Endothelial cell of umbilical vein (primary cell): Measurements from ENCODE around the gene NFKB1. TPM values are rescaled to one million over a fixed set of nuclear protein-coding genes. Genes with fewer than 3 reads are reported as not detected.

ENCODE experiments used
- BruUV-seq: library from RNA; stranded (reverse); fragments of 400-500 nt; replicated peaks from 2 replicates; lab custom pipeline; 2021; lab: Mats Ljungman, UMichigan
- CTCF ChIA-PET: fragments of 300-600, 350-600 bp; sonication (Branson Sonifier 250); formaldehyde crosslinking; loops from one replicate; lab custom pipeline; 2021; ENCODE audit warnings: antibody characterized with exemption, inconsistent platforms; lab: Charles Lee
- POLR2A ChIA-PET: fragments of 300-600, 350-600 bp; sonication (Branson Sonifier 250); formaldehyde crosslinking; loops from one replicate; lab custom pipeline; 2021; ENCODE audit warnings: antibody characterized with exemption, inconsistent platforms; lab: Charles Lee
- DNase-seq: peaks from one replicate; pipeline ENCODE4 v3.0.0-alpha.2; 2011; ENCODE audit warnings: low read depth, low spot score
- FAIRE-seq: peaks from 2 replicates; lab custom pipeline; 2011; peaks lifted over from hg19 to GRCh38; lab: Jason Lieb, UNC
- H2AFZ ChIP-seq: 2 replicates; pipeline ENCODE4 v1.6.0; 2012; ENCODE audit warnings: low read depth, low read length, control low read depth, inconsistent platforms
- H3K27ac ChIP-seq: 2 replicates; pipeline ENCODE4 v1.5.1; 2011; ENCODE audit warnings: low read depth, mild to moderate bottlenecking, control low read depth, low read length, moderate library complexity; ENCODE audit not compliant: insufficient read depth
- H3K27me3 ChIP-seq, 2 experiments: 2 replicates each; pipeline versions ENCODE4 v1.6.0 to v1.6.1; 2011; ENCODE audit warnings: low read length in 2 of 2, mixed read lengths in 1 of 2; ENCODE audit not compliant: control insufficient read depth in 2 of 2, insufficient read depth in 2 of 2
- H3K36me3 ChIP-seq, 2 experiments: 2 replicates in 1 of 2; 3 replicates in 1 of 2; pipeline ENCODE4 v1.5.1; 2011; ENCODE audit warnings: low read length in 2 of 2, mild to moderate bottlenecking in 1 of 2, moderate library complexity in 1 of 2; ENCODE audit not compliant: control insufficient read depth in 2 of 2, insufficient read depth in 2 of 2; ENCODE audit errors: extremely low read depth in 1 of 2
- H3K4me1 ChIP-seq: 3 replicates; pipeline ENCODE4 v1.5.1; 2011; ENCODE audit warnings: mild to moderate bottlenecking, low read length; ENCODE audit not compliant: control insufficient read depth, insufficient read depth; ENCODE audit errors: extremely low read depth
- H3K4me2 ChIP-seq: 2 replicates; pipeline ENCODE4 v1.6.1; 2011; ENCODE audit warnings: low read length, control low read depth, mixed read lengths; ENCODE audit not compliant: insufficient read depth
- H3K4me3 ChIP-seq, 3 experiments: fragments of 200-600 bp in 1 of 3; sonication (generic), shearing (Covaris generic) in 1 of 3; replicated peaks in 1 of 3; 2 replicates each; pipeline ENCODE4 v1.5.1; 2011 to 2016; ENCODE audit warnings: control low read depth in 3 of 3, low read length in 3 of 3, mild to moderate bottlenecking in 2 of 3, inconsistent platforms in 1 of 3, low read depth in 1 of 3, moderate library complexity in 1 of 3; ENCODE audit not compliant: insufficient read depth in 1 of 3
- H3K79me2 ChIP-seq: 2 replicates; pipeline ENCODE4 v1.6.0; 2012; ENCODE audit warnings: low read length, inconsistent platforms; ENCODE audit not compliant: control insufficient read depth, insufficient read depth
- H3K9ac ChIP-seq: replicated peaks from 2 replicates; pipeline ENCODE3; 2011; ENCODE audit warnings: low read length, control low read depth; ENCODE audit not compliant: insufficient read depth; ENCODE audit errors: extremely low read depth
- H3K9me1 ChIP-seq: replicated peaks from 3 replicates; pipeline ENCODE4 v1.6.0; 2011; ENCODE audit warnings: mild to moderate bottlenecking, low read length; ENCODE audit not compliant: control insufficient read depth, insufficient read depth; ENCODE audit errors: extremely low read depth
- H3K9me3 ChIP-seq: replicated peaks from 2 replicates; pipeline ENCODE4 v1.5.1; 2012; ENCODE audit warnings: low read length, inconsistent platforms; ENCODE audit not compliant: control insufficient read depth, insufficient read depth
- H4K20me1 ChIP-seq: replicated peaks from 2 replicates; pipeline ENCODE3; 2011; ENCODE audit warnings: mild to moderate bottlenecking, low read length; ENCODE audit not compliant: control insufficient read depth, insufficient read depth; ENCODE audit errors: extremely low read depth
- FOS ChIP-seq: IDR thresholded peaks from 2 replicates; pipeline ENCODE4 v1.6.1; 2011; ENCODE audit warnings: mild to moderate bottlenecking, low read length, moderate library complexity, borderline replicate concordance; ENCODE audit not compliant: insufficient read depth
- JUN ChIP-seq: IDR thresholded peaks from 2 replicates; pipeline ENCODE4 v1.6.1; 2011; ENCODE audit warnings: borderline replicate concordance, low read depth; ENCODE audit not compliant: insufficient read length, insufficient read depth
- POLR2AphosphoS5 ChIP-seq: IDR thresholded peaks from 2 replicates; pipeline ENCODE4 v1.6.1; 2012; ENCODE audit warnings: low read depth, mild to moderate bottlenecking, control low read depth, low read length, moderate library complexity; ENCODE audit not compliant: insufficient read depth
- dilution Hi-C: fragments of 300-500 bp; cut with MboI; formaldehyde crosslinking; loops from one replicate; pipeline ENCODE4 v1.15.0; 2019; ENCODE audit warnings: low sequenced_read_pairs; ENCODE audit not compliant: extremely low pct_ligation_motif_present
- intact Hi-C: fragments of 100-400 bp; cut with micrococcal nuclease; formaldehyde crosslinking; loops from one replicate; pipeline ENCODE4 v1.10.0; 2022
- polyA plus RNA-seq, 4 experiments: library from polyadenylated mRNA; depleted of rRNA in 3 of 4; stranded (reverse) in 3 of 4; unstranded in 1 of 4; fragments of >200 nt; gene quantifications; 2 replicates each; pipeline versions ENCODE4 v1.2.1 to v1.2.3, GENCODE V29; 2011 to 2012; ENCODE audit warnings: missing spikeins in 1 of 4
- total RNA-seq: library from RNA; stranded (reverse); gene quantifications from 2 replicates; pipeline ENCODE4 v1.2.3, GENCODE V29; 2021
- TF ChIP-seq, protein P1 (sequence below): IDR thresholded peaks from 2 replicates; pipeline ENCODE4 v1.6.1; 2011; ENCODE audit not compliant: insufficient read depth, insufficient read length

NFKB1 gene
- total and polyA plus RNA-seq, 2 donors (not counting 3 experiments of a cell fraction or from before 2014, with no cell fraction given): 21.3 to 41.4 TPM

DNA sequence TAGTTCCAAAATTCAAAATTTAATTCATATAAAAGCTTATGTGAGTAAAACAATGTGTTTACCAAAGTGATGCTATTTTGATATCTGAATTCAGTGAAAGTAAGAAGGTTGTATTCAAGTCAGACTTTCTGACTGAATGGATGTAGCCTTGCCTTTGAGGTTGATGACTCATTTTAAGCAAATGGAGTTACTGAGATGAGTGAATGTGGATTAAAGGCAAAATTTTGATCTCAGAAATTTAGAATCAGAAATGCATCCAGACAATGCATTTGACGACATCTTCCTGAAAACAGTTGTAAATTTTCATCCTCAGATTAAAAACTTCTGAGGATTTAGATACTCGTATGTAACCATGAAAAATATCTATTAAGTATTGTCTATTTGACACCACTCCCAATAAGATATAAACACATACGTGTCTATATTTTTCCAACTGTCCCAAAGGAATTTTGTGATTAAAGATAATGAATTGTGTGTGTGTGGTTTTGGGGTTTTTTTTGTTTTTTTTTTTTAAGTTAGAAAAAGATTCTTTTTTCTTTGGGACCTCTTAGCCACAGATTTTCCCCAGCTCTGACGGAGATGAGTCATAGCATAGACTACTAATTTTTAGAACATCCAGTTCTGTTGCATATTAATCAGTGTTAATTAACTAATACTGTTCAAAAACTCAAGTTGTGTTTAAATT is 34.4 kb downstream of the NFKB1 start:
- peaks cover 3% of the 10 kb centered on the region for H3K9me1 ChIP-seq
- no peaks in the 10 kb centered on the region for H3K9me3 ChIP-seq
- H3K79me2 ChIP-seq: peaks cover 2% of the 10 kb centered on the region
- FAIRE-seq (no peak), DNase-seq (no peak)
- no peaks in the 10 kb centered on the region for H3K4me1 ChIP-seq
- H3K27ac ChIP-seq: no peak overlapping the region
- H4K20me1 ChIP-seq: no peaks in the 10 kb centered on the region
- intact Hi-C loops (no loop called here), dilution Hi-C loops (no loop called here)
- CTCF ChIA-PET: no interaction called here
- no peak overlapping the region for H3K4me2 ChIP-seq
- H3K9ac ChIP-seq: no peak overlapping the region
- no TSS peak for BruUV-seq
- TF ChIP-seq, protein P1, sequence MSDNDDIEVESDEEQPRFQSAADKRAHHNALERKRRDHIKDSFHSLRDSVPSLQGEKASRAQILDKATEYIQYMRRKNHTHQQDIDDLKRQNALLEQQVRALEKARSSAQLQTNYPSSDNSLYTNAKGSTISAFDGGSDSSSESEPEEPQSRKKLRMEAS: no peak
- peak; percentile 52 for TF ChIP-seq FOS
- no peaks in the 10 kb centered on the region for H3K27me3 ChIP-seq
- H2AFZ ChIP-seq: no peak overlapping the region
- H3K36me3 ChIP-seq: peaks cover 0 to 2% of the 10 kb centered on the region in 2 experiments
- H3K4me3 ChIP-seq: no peak overlapping the region
- POLR2A ChIA-PET: no interaction called here

DNA sequence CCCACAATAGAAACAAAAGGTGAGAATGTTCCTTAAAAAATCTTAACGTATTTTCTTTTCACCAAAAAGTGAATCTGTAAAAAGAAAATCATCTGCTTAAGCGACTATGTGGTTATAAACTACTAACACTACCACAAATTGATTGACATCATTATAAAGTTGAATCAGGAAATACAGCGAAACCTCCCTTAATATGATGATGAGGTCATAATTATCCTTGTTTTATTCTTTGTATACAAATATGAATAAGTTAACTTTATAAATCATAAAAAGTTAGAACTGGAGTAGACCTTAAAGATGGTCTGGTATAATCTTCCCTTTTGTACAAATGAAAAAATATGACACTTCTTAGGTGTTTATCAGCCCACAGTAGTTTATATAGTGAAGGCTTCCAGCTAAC is 35.6 kb downstream of the NFKB1 start:
- H3K4me1 ChIP-seq: no peaks in the 10 kb centered on the region
- POLR2A ChIA-PET: no interaction called here
- peaks cover 0 to 2% of the 10 kb centered on the region in 2 experiments for H3K36me3 ChIP-seq
- H3K4me3 ChIP-seq: no peak overlapping the region
- intact Hi-C loops: no loop called here
- H4K20me1 ChIP-seq: no peaks in the 10 kb centered on the region
- FAIRE-seq (no peak), DNase-seq (no peak)
- dilution Hi-C loops: no loop called here
- no TSS peak for BruUV-seq
- CTCF ChIA-PET: interaction anchor here (1.1 to 1.8 kb wide), 3 partner anchors 13 to 16 kb away, joined by 3 to 6 read pairs (median 3); no protein-coding TSS in a partner anchor
- H3K27ac ChIP-seq: no peak overlapping the region
- peaks cover 2% of the 10 kb centered on the region for H3K79me2 ChIP-seq
- H3K9me1 ChIP-seq: peaks cover 3% of the 10 kb centered on the region
- H2AFZ ChIP-seq: no peak overlapping the region
- H3K9ac ChIP-seq: no peak overlapping the region
- no peak for TF ChIP-seq POLR2AphosphoS5
- TF ChIP-seq JUN: peak; percentile 4
- no peaks in the 10 kb centered on the region for H3K27me3 ChIP-seq
- no peak overlapping the region for H3K4me2 ChIP-seq
- no peaks in the 10 kb centered on the region for H3K9me3 ChIP-seq
